GM20431 (cell line): ENCODE measurements around the gene FAM24A.
"Not testable (repeated sequence)": the region's sequence is repeated elsewhere in the genome, so short reads cannot be mapped to it uniquely, and the experiment has no call there.

ENCODE experiments used
- in situ Hi-C: fragments of 300-500 bp; cut with MseI, MboI; formaldehyde crosslinking; loops from one replicate; pipeline ENCODE4 v1.15.0; 2020; ENCODE audit warnings: low sequenced_read_pairs; ENCODE audit not compliant: unreplicated experiment

FAM24A gene, protein sequence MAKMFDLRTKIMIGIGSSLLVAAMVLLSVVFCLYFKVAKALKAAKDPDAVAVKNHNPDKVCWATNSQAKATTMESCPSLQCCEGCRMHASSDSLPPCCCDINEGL

DNA sequence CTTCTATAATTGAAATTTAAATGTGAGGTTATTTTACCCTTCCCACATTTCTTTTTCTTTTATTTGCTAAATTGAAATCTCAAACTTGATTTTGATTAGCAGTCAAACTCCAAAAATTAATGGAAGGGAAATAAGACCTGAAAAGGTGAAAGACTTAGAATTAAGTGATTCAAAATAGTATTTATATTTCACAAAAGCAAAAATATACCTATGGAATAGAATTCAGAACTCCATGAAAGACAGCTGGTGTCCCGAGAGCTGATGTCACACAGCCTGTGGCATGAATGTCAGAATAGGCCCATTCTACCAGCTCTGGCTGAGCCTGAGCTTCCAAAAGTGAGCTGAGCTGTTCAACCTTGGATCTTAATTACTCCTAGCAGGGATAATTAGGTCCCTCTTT, at the start of gene FAM24A:
FAM24A (plus strand) TSS at position 301 of the 400 bp plus-strand sequence. CDS start 1,025 bp downstream, outside the sequence.
- in situ Hi-C loops = no loop called here

DNA sequence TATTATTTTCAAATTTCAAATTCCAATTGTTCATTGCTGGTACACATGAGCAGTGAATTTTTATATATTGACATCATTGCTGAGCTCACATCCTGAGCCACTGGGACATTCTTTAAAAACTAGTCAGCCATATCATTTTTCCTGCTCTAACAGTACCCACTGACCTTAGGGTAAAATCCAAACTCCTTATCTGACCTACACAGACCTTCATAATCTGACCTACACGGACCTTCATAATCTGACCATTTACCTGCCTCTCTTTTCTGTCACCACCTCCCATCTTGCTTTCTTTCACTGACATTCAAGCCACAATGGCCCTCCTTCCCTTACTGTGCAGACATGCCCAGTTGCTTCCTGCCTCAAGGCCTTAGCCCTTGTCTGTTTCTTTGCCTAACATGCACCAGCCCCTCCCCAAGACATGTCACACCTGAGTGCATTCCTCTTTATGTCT, 48.7 kb upstream of the FAM24A start:
- in situ Hi-C loops = no loop called here

GRCh38 chr10:122863216-122864193, 46.9 kb upstream of the FAM24A start:
- in situ Hi-C loops = no loop called here

- in situ Hi-C loops = no loop called here
These were observed 46.2 kb upstream of the FAM24A start for GRCh38 chr10:122864194-122864592.

GRCh38 chr10:122864901-122865300, 45.5 kb upstream of the FAM24A start:
- in situ Hi-C loops = no loop called here

DNA sequence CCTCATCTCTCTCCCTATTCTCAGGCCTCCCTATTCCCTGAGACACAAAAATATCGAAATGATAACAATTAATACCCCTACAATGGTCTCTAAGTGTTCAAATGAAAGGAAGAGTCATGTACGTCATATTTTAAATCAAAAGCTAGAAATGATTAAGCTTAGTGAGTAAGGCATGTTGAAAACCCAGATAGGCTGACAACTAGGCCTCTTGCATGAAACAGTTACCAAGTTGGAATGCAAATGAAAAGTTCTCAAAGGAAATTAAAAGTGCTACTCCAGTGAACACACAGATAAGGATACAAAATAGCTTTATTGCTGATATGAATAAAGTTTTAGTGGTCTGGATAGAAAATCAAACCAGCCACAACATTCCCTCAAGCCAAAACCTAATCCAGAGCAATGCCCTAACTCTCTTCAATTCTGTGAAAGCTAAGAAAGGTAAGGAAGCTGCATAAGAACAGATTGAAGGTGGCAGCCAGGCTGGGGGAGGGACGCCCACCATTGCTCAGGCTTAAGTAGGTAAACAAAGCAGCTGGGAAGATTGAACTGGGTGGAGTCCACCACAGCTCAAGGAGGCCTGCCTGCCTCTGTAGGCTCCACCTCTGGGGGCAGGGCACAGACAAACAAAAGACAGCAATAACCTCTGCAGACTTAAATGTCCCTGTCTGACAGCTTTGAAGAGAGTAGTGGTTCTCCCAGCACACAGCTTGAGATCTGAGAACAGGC, 43.5 kb upstream of the FAM24A start:
- in situ Hi-C loops = not testable (repeated sequence)

DNA sequence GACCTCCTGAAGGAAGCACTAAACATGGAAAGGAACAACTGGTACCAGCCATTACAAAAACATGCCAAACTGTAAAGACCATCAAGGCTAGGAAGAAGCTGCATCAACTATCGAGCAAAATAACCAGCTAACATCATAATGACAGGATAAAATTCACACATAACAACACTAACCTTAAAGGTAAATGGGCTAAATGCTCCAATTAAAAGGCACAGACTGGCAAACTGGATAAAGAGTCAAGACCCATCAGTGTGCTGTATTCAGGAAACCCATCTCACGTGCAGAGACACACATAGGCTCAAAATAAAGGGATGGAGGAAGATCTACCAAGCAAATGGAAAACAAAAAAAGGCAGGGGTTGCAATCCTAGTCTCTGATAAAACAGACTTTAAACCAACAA, 41.6 kb upstream of the FAM24A start:
- in situ Hi-C loops = not testable (repeated sequence)

GRCh38 chr10:122871947-122872346, 38.5 kb upstream of the FAM24A start:
- in situ Hi-C loops = not testable (repeated sequence)

DNA sequence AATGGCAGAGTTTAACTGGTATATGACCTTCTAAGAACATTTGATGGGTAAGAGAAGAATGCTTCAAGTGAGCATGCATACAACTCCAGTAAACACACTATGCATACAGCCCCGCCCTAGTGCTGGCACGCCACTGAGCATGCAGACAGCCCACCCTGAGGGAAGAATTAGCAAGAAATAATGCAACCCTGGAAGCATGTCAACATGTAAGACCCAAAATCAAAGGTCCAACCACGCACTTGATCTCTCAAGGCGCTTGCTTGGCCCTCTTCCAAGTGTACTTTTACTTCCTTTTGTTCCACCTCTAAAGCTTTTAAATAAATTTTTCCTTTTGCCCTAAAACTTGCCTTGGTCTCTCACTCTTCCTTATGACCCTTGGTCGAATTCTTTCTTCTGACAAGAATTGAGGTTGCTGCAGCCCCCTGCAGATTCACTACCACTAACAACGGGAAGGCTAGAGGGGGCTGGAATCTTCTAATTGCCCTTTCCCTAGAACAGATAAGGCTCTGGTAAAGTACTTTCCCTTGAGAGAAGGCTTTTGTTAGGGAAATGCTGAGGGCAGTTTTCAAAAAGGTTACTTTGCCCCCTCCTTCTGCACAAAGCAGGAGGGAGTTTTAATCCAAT, 34.5 kb upstream of the FAM24A start:
- in situ Hi-C loops = no loop called here

GRCh38 chr10:122876467-122876855, 33.9 kb upstream of the FAM24A start:
- in situ Hi-C loops = no loop called here

DNA sequence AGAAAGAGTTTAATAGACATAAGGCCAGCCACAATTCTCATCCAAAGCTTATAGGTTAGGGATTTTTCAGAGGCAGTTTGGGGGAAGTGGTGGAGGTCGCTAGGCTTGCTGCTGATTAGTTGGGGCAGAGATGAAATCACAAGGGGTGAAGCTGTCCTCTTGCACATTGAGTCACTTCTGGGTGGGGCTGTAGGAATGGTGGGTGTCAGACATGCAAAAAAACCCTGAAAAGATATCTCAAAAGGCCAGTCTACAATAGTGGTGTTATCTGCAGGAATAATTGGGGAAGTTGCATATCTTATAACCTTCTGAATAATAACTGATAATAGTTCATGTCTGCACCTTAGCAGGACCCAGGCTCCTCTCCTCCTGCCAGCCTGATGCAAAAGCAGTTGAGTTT, 33.1 kb upstream of the FAM24A start:
- in situ Hi-C loops = no loop called here

- in situ Hi-C loops = no loop called here
These were observed 31.5 kb upstream of the FAM24A start for GRCh38 chr10:122878799-122879338.

DNA sequence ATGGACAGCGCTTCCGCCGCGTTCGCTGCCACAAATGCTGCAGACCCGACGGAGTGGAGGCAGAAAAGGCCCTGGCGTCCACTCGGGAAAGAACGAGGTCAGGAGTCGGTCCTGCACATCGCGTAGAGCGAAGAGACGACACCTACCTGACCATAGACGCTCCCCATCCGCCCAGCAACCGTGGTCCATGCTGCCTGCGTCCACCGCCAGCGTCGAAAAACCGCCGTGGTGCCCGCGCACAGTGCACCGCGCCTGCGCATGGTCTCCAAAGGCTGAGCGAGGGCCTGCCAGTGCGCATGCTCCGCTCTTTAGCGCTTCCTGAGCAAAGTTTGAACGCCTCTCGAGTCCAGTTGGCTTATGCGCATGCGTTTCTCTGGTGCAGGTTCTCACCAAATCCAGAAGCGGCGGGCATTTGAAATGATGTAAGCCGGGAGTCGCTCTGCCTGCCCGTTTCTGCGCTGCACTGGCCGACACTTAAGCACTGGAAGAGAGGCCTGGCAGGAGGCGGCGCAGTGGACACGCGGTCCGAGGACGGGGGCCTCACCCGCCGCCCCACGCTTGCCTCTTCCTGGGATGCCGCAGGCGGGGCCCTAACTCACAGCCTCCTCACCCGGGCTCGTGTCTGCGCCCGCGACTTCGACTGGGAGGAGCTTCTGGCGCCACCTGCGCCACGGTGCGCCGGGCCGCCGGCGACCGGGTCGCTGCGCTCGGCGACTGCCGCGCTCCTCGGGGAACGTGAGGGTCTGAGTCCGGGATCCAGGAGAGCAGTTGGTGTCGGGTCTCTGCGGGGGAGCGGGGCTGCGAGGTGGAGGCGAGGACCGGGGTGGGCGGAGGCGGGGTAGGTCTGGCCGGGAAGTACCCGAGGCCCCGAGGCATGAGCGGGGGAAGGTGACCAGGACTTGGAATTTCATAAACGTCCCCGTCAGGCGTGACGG, 30.8 kb upstream of the FAM24A start, which contains the start of gene FAM24B:
FAM24B (minus strand) TSS at position 243 of the 935 bp plus-strand sequence. CDS start 29,066 bp downstream, outside the sequence.
- in situ Hi-C loops = no loop called here

DNA sequence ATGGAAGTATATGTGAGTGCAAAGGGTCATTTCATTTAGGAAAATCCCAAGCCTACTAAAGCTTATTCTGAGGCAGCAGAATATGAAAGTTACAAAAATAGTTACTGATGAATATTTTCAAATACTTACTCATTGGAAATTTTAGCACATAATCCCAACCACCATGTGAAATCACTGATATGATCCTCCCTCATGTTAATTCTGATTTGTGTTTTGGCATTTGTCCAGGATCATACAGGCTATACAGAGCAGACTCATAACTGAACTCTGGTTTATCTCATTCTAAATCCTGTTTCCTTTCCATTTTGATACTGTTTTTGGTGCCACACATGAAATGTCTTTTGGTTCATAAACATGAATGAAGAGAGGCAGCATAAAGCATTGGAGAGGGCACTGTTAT, 27.6 kb upstream of the FAM24A start:
- in situ Hi-C loops = no loop called here

- in situ Hi-C loops = no loop called here
These were observed 26.2 kb upstream of the FAM24A start for GRCh38 chr10:122884166-122884565.

GRCh38 chr10:122894261-122894944, 16.0 kb upstream of the FAM24A start:
- in situ Hi-C loops = no loop called here

- in situ Hi-C loops = not testable (repeated sequence)
These were observed 6.5 kb upstream of the FAM24A start for GRCh38 chr10:122903861-122904260.

GRCh38 chr10:122911889-122912484, 1.6 kb downstream of the FAM24A start:
- in situ Hi-C loops = no loop called here
